OCI-LY1 (cell line): ENCODE measurements around the gene PARD3.

ENCODE experiments used
- CTCF ChIP-seq: fragments of 200-600 bp; sonication (generic), shearing (Covaris generic); IDR thresholded peaks from 2 replicates; pipeline ENCODE4 v1.5.1; 2017; ENCODE audit warnings: mild to moderate bottlenecking, antibody characterized with exemption, low read length, moderate library complexity, mixed read lengths
- EZH2 ChIP-seq: fragments of 200-600 bp; sonication (generic), shearing (Covaris generic); IDR thresholded peaks from 2 replicates; pipeline ENCODE4 v1.8.0; 2017; ENCODE audit warnings: borderline replicate concordance, mixed run types, mild to moderate bottlenecking, antibody characterized with exemption, low read length, moderate library complexity, mixed read lengths

GRCh38 chr10:34641913-34642558 is 173.1 kb downstream of the PARD3 start:
- TF ChIP-seq CTCF, result no peak
- no peak for TF ChIP-seq EZH2
